ENCODE measurements around the gene CHKA.

CHKA gene

GRCh38 chr11:68141246-68142027, 20.2 kb upstream of the CHKA start:
- peaks cover 8% of the 10 kb centered on the region for H3K27me3 ChIP-seq (ENCODE audit: control insufficient read depth, insufficient read depth, low read length)
- no peaks in the 10 kb centered on the region for H3K4me1 ChIP-seq (ENCODE audit: control insufficient read depth, insufficient read depth, low read length)
- no peaks in the 10 kb centered on the region for H3K9me3 ChIP-seq (replicated peaks; ENCODE audit: low read length)
- no peaks in the 10 kb centered on the region for H3K36me3 ChIP-seq (ENCODE audit: insufficient read depth, low read length)
- no peak overlapping the region for H3K4me2 ChIP-seq (ENCODE audit: low read length)
- H3K4me3 ChIP-seq (ENCODE audit: low read length): no peak overlapping the region
- no peak overlapping the region for H3K9ac ChIP-seq (ENCODE audit: low read depth, low read length)

DNA sequence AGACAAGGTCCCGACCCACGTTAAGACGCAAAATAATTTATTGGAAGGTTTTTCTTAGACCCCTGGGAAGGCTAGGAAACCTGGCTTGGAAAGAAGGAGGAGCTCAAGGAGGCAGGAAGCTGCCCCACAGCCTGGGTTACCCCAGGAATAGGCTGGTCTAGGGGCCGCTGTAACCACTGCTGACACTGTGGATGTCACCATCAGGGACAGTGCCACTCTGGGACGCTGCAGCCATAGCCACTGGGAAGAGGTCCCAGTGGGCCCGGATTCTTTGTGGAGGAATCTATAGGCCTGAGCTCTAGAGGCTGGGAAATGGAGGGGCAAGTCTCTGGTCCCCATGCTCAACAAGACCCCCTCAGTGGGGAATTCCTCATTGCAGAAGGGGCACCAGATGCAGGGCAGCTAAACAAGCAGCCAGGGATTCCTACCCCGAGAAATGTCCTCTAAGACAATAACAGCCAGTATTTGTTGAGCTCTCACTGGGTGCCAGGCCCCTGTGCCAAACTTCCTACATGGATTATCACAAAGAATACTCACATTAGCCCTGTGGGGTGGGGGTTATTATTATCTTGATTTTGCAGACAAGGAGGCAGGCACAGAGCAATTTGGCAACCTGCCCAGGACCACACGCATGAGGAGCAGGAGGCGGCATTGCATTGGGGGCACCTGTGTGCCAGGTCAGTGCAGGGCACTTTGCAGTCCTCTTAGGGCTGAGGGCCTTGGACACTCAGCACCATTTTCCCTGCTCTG, 19.5 kb upstream of the CHKA start:
- H3K9me3 ChIP-seq (replicated peaks; ENCODE audit: low read length): no peaks in the 10 kb centered on the region
- no peak overlapping the region for H3K4me3 ChIP-seq (ENCODE audit: low read length)
- H3K9ac ChIP-seq (ENCODE audit: low read depth, low read length): no peak overlapping the region
- H3K4me1 ChIP-seq (ENCODE audit: control insufficient read depth, insufficient read depth, low read length): no peaks in the 10 kb centered on the region
- no peak overlapping the region for H3K4me2 ChIP-seq (ENCODE audit: low read length)
- H3K36me3 ChIP-seq (ENCODE audit: insufficient read depth, low read length): no peaks in the 10 kb centered on the region
- H3K27me3 ChIP-seq (ENCODE audit: control insufficient read depth, insufficient read depth, low read length): peaks cover 8% of the 10 kb centered on the region

GRCh38 chr11:68138237-68138636, 17.0 kb upstream of the CHKA start:
- peaks cover 8% of the 10 kb centered on the region for H3K27me3 ChIP-seq (ENCODE audit: control insufficient read depth, insufficient read depth, low read length)

DNA sequence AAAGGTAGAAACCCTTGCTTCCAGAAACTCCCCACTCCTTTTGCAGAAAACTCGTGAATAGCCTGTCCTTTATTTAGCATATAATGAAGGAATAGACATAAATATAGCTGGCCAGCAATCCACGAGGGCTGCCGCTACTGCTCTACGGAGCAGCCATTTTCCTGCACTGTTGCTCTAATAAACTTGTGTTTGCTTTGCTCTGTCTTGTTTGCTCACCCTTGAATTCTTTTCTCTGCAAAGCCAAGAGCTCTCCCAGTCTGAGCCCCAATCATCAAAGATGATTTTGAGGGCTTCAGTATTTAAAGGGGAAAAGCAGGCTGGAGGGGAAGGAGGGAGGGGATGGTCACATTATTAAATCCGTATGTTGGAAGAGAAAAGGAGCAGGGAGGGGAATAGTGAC, 16.6 kb upstream of the CHKA start:
- no peak overlapping the region for H3K4me3 ChIP-seq (ENCODE audit: low read length)

More at GRCh38 chr11:68138237-68138636, 17.0 kb upstream of the CHKA start:
- H3K9ac ChIP-seq (ENCODE audit: low read depth, low read length): no peak overlapping the region
- H3K36me3 ChIP-seq (ENCODE audit: insufficient read depth, low read length): no peaks in the 10 kb centered on the region
- H3K4me2 ChIP-seq (ENCODE audit: low read length): no peak overlapping the region
- H3K9me3 ChIP-seq (replicated peaks; ENCODE audit: low read length): no peaks in the 10 kb centered on the region
- no peaks in the 10 kb centered on the region for H3K4me1 ChIP-seq (ENCODE audit: control insufficient read depth, insufficient read depth, low read length)
- no peak overlapping the region for H3K4me3 ChIP-seq (ENCODE audit: low read length)

GRCh38 chr11:68136866-68137265, 15.7 kb upstream of the CHKA start:
- Histone ChIP-seq H3K9ac (ENCODE audit: low read depth, low read length) (no peak overlapping the region), H3K27me3 (ENCODE audit: control insufficient read depth, insufficient read depth, low read length) (peaks cover 8% of the 10 kb centered on the region), H3K36me3 (ENCODE audit: insufficient read depth, low read length) (no peaks in the 10 kb centered on the region), H3K4me1 (ENCODE audit: control insufficient read depth, insufficient read depth, low read length) (no peaks in the 10 kb centered on the region), H3K9me3 (replicated peaks; ENCODE audit: low read length) (peaks cover 4% of the 10 kb centered on the region), H3K4me3 (ENCODE audit: low read length) (no peak overlapping the region), H3K4me2 (ENCODE audit: low read length) (no peak overlapping the region)

More for the DNA sequence above, 16.6 kb upstream of the CHKA start:
- Histone ChIP-seq H3K9ac (ENCODE audit: low read depth, low read length) (no peak overlapping the region), H3K4me2 (ENCODE audit: low read length) (no peak overlapping the region), H3K4me1 (ENCODE audit: control insufficient read depth, insufficient read depth, low read length) (no peaks in the 10 kb centered on the region), H3K36me3 (ENCODE audit: insufficient read depth, low read length) (no peaks in the 10 kb centered on the region), H3K27me3 (ENCODE audit: control insufficient read depth, insufficient read depth, low read length) (peaks cover 8% of the 10 kb centered on the region), H3K9me3 (replicated peaks; ENCODE audit: low read length) (no peaks in the 10 kb centered on the region)

GRCh38 chr11:68135161-68135560, 14.0 kb upstream of the CHKA start:
- Histone ChIP-seq H3K27me3 (ENCODE audit: control insufficient read depth, insufficient read depth, low read length) (peaks cover 8% of the 10 kb centered on the region), H3K4me2 (ENCODE audit: low read length) (no peak overlapping the region), H3K9ac (ENCODE audit: low read depth, low read length) (no peak overlapping the region), H3K36me3 (ENCODE audit: insufficient read depth, low read length) (no peaks in the 10 kb centered on the region), H3K4me1 (ENCODE audit: control insufficient read depth, insufficient read depth, low read length) (no peaks in the 10 kb centered on the region), H3K9me3 (replicated peaks; ENCODE audit: low read length) (peaks cover 4% of the 10 kb centered on the region), H3K4me3 (ENCODE audit: low read length) (no peak overlapping the region)

GRCh38 chr11:68133761-68134160, 12.6 kb upstream of the CHKA start:
- Histone ChIP-seq H3K27me3 (ENCODE audit: control insufficient read depth, insufficient read depth, low read length) (peaks cover 8% of the 10 kb centered on the region), H3K4me2 (ENCODE audit: low read length) (no peak overlapping the region), H3K36me3 (ENCODE audit: insufficient read depth, low read length) (no peaks in the 10 kb centered on the region), H3K4me1 (ENCODE audit: control insufficient read depth, insufficient read depth, low read length) (peaks cover 2% of the 10 kb centered on the region), H3K4me3 (ENCODE audit: low read length) (no peak overlapping the region), H3K9me3 (replicated peaks; ENCODE audit: low read length) (peaks cover 4% of the 10 kb centered on the region), H3K9ac (ENCODE audit: low read depth, low read length) (no peak overlapping the region)

DNA sequence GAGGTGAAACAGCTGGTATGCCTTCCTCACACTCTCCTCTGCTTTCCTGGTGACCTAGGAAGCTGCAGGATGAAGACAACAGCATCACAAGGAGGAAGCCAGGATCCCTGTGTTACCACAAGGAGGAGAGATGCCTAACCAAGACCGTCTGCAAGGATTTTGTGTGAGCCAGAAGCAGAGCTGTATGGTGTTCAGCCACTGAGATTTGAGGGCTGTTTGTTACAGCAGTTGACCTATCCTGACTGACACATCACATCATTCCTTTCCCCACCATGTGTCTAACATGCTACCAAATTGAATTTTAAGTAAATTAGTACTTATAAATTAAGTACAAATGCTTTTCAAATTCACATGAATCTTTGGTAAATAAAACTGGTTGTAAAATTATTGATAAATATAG, 8.9 kb upstream of the CHKA start:
- Histone ChIP-seq H3K27me3 (ENCODE audit: control insufficient read depth, insufficient read depth, low read length) (no peaks in the 10 kb centered on the region), H3K9ac (ENCODE audit: low read depth, low read length) (no peak overlapping the region), H3K9me3 (replicated peaks; ENCODE audit: low read length) (peaks cover 4% of the 10 kb centered on the region), H3K4me2 (ENCODE audit: low read length) (no peak overlapping the region), H3K36me3 (ENCODE audit: insufficient read depth, low read length) (no peaks in the 10 kb centered on the region), H3K4me1 (ENCODE audit: control insufficient read depth, insufficient read depth, low read length) (peaks cover 5% of the 10 kb centered on the region), H3K4me3 (ENCODE audit: low read length) (no peak overlapping the region)

GRCh38 chr11:68128682-68129327, 7.6 kb upstream of the CHKA start:
- H3K4me2 ChIP-seq (ENCODE audit: low read length): peak overlapping the region; percentile 65
- H3K9me3 ChIP-seq (replicated peaks; ENCODE audit: low read length): peaks cover 4% of the 10 kb centered on the region
- no peaks in the 10 kb centered on the region for H3K36me3 ChIP-seq (ENCODE audit: insufficient read depth, low read length)
- no peak overlapping the region for H3K9ac ChIP-seq (ENCODE audit: low read depth, low read length)
- peaks cover 5% of the 10 kb centered on the region for H3K4me1 ChIP-seq (ENCODE audit: control insufficient read depth, insufficient read depth, low read length)
- peak overlapping the region; percentile 43 for H3K4me3 ChIP-seq (ENCODE audit: low read length)
- peaks cover 4% of the 10 kb centered on the region for H3K27me3 ChIP-seq (ENCODE audit: control insufficient read depth, insufficient read depth, low read length)

DNA sequence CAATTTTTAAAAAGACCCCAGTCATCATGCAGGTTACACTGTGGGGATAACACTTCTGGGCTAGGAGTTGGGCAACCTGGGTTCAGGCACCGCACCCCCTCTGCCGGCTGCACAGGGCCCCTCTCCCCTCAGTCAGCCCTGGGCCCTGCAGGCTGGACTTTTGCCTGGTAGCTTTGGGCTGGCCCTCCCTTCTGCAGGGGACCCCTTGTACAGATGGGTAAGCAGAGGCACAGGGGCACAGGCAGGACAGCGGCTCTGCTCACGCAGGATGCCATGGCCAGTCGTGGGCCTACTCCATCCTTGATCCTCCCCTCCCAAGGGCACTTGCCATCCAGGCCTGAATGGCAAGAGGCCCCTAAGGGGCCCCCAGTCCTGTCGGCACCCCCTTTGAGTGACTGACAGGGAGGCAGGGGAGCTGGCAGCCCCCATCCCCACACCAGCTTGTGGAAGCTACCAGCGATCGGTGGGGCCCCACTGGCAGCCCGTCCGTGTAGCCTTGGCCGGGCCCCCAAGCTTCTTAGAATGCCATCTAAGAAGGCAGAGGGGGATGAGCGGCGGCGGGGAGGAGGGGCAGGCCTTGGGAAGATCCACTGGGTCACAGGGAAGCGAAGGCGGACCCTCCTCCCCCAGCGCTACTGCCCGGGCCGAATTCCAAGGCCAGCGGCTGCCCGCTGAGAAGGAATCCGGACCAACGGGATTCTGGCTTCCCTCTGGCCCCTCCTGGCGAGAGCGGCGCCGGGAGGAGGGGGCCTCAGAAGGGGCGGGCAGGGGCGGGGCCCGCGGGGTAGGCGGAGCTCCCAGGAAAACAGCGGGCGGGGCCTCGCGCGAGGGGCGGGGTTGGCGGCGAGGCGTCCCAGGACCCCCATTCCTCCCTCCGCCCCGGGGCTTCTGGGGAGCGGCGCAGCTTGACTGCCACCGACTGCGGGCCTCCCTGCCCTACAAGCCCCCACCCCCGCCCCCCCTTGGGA, 6.8 kb upstream of the CHKA start:
- H3K36me3 ChIP-seq (ENCODE audit: insufficient read depth, low read length): no peaks in the 10 kb centered on the region
- H3K4me3 ChIP-seq (ENCODE audit: low read length): peak overlapping the region; percentile 43
- peak overlapping the region; percentile 65 for H3K4me2 ChIP-seq (ENCODE audit: low read length)
- no peak overlapping the region for H3K9ac ChIP-seq (ENCODE audit: low read depth, low read length)
- peaks cover 4% of the 10 kb centered on the region for H3K27me3 ChIP-seq (ENCODE audit: control insufficient read depth, insufficient read depth, low read length)
- H3K4me1 ChIP-seq (ENCODE audit: control insufficient read depth, insufficient read depth, low read length): peaks cover 5% of the 10 kb centered on the region
- H3K9me3 ChIP-seq (replicated peaks; ENCODE audit: low read length): peaks cover 4% of the 10 kb centered on the region

DNA sequence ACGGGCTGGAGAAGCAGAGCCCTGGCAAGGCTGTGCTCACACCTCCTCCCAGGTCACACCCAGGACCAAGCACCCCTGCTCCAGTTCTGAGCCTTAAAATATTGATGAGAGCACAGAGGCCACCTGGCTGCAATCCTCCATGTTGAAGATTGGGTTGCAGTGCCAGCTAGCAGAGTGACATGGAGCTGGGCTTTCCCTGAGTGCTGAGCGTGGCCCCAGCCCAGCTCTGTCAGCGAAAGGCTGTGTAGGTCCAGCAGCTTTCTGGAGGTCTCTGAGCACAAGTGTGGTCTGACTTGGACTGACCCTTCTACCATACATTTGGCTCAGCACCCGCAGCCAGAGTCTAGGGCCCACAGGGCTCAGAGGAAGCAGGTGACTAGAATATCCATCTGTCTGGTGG, 4.0 kb upstream of the CHKA start:
- Histone ChIP-seq H3K4me3 (ENCODE audit: low read length) (no peak overlapping the region), H3K27me3 (ENCODE audit: control insufficient read depth, insufficient read depth, low read length) (peaks cover 4% of the 10 kb centered on the region), H3K9me3 (replicated peaks; ENCODE audit: low read length) (no peaks in the 10 kb centered on the region), H3K36me3 (ENCODE audit: insufficient read depth, low read length) (no peaks in the 10 kb centered on the region), H3K4me1 (ENCODE audit: control insufficient read depth, insufficient read depth, low read length) (peaks cover 15% of the 10 kb centered on the region), H3K9ac (ENCODE audit: low read depth, low read length) (no peak overlapping the region), H3K4me2 (ENCODE audit: low read length) (no peak overlapping the region)

Data from skeletal muscle satellite cell (primary cell).